ENCODE results near the gene MORN1.
A peak's percentile ranks its signal among the peaks of the same experiment; 100 is the strongest.

Gene MORN1

DNA sequence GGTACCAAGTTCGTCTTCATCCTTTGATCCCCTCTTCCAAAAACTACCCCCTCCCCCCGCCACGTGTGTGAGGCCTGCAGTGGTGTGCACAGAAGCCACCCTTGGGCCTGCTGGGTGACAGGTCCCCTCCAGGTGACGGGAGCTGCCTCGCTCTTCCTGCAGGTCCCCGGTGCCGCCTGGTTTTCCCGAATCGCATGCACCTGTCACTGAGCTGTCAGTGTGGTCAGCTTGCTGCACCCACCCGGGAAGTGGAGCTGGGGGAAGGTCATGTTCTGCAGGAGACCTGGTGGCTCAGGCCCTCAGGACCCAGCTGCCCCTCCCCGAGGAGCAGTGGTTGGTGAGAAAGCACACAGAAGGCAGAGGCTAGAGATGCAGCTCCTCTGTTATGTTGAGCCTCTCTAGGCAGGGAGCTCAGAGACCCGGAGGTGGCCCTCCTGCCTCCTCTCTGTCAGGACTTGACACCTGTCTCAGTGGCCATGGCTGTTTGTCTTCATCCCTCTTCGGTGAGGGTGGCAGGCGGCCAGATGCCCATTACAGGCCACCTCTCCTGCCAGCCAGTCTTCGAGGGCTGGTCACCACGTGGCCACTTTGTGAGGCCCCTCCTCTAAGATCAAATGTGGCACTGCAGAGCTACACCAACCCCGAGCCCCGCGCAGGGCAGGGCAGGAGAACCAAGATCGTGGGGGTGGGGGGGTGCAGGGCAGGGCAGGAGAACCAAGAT, 102.4 kb downstream of the MORN1 start:
- no peak for DNase-seq (ENCODE audit: low read depth)
- H3K4me3 ChIP-seq (ENCODE audit: low read depth, low read length) = no peak overlapping the region

DNA sequence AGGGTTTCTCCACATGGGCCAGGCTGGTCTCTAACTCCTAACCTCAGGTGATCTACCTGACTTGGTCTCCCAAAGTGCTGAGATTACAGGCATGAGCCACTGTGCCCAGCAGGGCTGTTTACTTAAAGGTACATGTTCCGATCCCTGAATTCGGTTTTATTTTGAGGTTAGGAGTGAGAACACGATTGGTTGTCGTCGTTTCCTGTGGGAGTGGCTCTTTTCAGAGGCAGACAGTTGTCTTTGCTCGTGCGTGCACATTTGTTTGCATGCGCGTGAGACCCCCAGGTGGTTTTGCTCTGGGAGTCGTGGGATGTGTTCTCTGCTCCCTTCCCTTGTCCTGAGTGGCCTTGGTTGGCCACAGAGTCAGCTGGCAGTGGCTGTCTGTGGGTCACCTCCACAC, 103.0 kb downstream of the MORN1 start:
- DNase-seq (ENCODE audit: low read depth) = no peak
- H3K4me3 ChIP-seq (ENCODE audit: low read depth, low read length) = no peak overlapping the region

DNA sequence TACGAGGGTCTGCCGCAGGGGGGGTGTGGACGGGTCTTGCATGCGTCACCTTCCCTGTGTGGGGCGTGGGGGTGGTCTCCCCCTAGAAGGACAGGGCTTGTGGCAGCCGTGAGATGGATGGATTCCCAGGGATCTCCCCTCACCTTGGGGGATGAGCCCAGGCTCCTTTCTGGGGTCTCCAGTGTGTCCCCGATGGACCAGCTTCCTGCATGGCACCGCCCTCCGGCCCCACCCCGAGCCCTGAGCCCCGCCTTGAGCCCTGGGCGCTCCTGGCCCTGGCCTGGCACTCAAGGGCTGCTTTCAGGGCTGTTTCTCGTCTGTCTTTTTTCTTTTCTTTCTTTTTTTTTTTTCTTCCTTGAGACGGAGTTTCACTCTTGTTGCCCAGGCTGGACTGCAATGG, 103.7 kb downstream of the MORN1 start:
- no peak for DNase-seq (ENCODE audit: low read depth)
- H3K4me3 ChIP-seq (ENCODE audit: low read depth, low read length) = no peak overlapping the region

DNA sequence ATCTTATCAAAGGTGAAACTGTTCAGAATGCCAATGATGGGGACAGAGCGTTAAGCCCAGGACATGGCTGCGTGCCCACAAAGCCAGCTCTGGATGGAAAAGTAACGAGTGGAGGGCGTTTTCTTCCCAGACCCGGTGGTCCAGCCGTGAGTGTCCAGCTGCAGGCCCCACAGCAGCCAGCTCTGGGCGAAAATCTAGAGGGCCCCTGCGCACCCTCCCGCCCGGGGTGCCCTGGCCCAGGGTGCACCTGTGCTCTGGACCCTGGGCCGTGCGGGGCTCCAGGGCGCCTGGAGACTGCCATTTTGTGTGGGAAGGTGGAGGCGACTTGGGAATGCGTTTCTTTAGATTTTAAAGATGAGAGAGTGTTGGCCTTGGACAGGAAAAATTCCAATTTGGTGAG, 104.4 kb downstream of the MORN1 start:
- no peak overlapping the region for H3K4me3 ChIP-seq (ENCODE audit: low read depth, low read length)
- no peak for DNase-seq (ENCODE audit: low read depth)

DNA sequence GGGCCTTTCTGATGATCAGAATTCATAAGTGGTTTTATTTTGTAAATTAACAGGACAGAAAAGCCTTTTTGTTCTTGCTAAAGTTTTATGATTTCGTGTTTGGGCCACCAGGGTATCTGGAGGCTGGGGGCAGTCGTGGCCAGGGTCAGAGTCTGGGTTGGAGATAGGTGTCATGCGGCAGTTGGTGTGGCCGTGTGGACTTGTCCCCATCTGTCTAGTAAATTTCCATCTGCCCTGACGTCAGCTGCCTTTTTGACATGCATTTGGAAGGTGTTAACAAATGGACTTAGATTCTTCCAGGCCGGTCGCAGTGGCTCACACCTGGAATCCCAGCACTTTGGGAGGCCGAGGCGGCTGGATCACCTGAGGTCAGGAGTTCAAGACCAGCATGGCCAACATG, 106.4 kb downstream of the MORN1 start:
- no peak for DNase-seq (ENCODE audit: low read depth)
- H3K4me3 ChIP-seq (ENCODE audit: low read depth, low read length) = no peak overlapping the region

DNA sequence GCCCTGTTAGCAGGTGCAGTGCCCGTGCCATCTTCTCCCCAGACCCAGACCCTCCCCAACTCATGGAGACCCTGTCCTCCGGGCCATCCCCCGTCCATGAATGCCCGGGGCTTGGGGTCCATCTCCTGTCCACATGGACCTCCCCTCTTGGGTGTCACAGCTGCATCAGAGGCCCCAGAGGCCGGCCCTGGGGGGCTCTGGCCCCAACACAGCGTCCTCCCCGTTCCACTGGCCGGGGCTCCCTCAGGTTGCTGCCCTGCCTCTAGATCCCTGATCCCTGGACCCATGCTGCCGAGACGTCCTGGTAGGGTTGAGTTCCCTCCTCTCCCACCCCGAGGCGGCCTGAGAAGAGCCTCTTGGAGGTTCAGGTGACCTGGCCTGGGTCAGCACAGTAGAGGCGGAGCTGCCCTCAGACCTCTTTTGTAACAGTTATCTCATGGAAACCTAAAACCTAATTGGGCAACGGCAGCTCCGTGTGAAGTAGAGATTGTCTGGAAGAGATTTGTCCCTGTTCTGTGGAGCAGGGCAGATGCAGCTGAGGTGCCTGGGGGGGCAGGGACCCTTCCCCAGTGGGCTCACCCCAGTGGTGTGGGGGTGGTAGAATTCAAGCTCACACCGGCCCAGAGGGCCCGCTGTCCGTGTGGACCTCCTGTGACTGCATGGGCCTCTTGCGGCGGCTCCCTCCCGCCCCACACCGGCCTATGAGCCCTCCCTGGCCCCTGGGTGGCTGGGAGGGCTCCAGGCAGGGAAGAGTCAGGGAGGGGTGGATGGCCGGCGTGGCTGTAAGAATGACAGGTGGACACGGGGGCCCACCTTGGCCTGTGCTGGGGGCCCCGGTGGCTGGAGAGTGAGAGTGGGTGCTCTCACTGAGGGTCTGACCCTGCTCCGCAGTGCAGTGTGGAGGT, 107.1 kb downstream of the MORN1 start:
- DNase-seq (ENCODE audit: low read depth) = no peak
- no peak overlapping the region for H3K4me3 ChIP-seq (ENCODE audit: low read depth, low read length)

DNA sequence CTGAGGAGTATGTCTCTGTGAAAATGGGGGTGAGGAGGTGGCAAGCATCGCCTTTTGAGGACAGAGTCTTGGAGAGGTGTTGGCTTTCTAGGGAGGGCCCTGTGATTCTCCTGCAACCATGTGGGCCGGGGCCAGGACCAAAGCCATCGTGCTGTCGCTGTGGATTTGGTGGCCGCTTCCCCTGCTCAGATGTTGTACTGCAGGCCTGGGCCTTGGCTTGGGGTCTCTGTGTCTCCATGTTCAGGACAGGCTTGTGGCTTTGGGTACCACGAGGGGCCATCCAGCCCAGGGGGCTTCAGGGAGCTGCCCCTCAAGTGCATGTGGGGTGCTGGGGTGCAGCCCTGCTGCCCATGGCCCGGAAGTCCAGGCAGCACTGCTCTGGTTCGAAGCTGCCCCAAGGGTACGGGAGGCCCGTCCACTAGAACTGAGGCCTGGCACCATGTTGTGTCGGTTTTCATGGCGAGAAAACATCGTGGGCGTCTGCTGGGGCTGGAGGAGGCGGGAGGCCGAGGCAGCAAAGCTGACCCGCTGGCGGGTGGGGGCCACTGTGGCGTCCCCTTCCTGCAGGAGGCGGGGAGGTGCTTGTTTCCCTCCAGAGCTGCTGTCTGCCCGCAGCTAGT, 107.9 kb downstream of the MORN1 start:
- DNase-seq (ENCODE audit: low read depth) = no peak
- H3K4me3 ChIP-seq (ENCODE audit: low read depth, low read length) = no peak overlapping the region

DNA sequence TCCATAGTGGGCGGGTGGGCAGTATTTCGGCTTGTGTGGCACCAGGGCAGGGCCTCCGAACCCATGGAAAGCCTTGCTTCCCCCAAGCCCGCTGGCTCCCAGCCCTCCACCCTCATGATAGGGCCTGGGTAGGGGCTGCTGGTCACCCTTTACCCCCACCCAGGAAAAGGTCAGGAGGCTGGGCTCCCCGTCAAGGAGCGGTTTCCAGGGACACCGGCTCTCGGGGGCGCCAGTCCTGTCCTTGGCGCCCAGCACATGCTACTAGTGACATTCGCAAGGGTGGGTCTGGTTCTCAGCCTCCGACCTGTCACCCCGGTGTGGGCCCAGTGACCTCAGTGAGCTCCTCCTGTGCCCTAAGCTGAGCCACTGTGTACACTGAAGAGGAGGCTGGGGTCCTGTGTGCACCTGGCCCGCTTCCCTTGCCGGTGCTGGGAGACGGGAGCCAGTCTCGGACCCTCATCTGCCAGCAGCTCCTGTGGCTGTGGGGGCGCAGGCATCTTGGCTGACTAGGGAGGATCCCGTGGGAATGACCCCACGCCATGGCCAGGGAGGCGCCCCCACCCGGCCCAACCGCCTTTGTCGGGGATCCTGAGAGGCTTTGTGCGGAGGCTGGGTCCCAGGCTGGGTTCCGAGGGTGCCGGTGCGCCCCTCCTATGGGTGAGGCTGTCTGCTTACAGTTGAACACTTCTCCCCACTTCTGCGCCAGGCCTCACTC, 108.6 kb downstream of the MORN1 start:
- H3K4me3 ChIP-seq (ENCODE audit: low read depth, low read length) = no peak overlapping the region
- DNase-seq (ENCODE audit: low read depth) = no peak

DNA sequence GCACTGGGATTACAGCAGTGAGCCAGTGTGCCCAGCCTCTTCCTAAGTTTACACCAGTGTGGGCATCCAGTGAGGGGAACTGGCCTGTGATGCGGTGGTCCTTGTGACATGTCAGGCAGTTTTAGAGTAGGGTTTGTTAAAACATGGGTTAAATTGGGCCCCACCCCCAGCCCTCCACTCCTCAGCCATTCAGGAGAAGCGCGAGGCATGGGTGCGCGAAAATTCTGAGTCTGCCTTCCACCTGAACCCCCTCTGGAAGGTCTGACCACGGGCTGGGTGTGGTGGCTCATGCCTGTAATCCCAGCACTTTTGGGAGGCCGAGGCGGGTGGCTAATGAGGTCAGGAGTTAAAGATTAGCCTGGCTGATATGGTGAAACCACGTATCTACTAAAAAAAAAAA, 111.5 kb downstream of the MORN1 start:
- no peak for DNase-seq (ENCODE audit: low read depth)
- H3K4me3 ChIP-seq (ENCODE audit: low read depth, low read length) = no peak overlapping the region

DNA sequence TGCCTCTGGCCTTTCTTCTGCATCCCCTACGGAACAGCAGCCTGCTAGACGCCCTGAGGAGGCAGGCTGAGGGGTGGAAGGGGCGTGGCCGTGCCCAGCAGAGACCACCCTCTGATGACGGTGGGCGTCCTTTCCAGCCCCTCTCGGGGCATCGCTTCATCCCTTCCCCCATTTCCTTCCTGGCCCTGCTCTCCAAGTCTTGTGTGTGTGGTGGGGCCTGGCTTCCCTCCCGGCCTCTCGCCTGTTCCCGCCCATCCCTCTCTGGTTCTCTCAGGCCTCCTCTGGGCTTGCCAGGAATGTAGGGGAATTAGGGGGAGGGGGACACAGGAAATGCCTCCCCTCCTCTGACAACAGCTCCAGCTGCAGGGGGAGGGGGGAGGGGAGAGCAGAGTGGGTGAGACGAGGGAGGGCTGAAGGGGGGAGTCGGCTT, 112.1 kb downstream of the MORN1 start:
- DNase-seq (ENCODE audit: low read depth) = peak; percentile 91
- no peak overlapping the region for H3K4me3 ChIP-seq (ENCODE audit: low read depth, low read length)

DNA sequence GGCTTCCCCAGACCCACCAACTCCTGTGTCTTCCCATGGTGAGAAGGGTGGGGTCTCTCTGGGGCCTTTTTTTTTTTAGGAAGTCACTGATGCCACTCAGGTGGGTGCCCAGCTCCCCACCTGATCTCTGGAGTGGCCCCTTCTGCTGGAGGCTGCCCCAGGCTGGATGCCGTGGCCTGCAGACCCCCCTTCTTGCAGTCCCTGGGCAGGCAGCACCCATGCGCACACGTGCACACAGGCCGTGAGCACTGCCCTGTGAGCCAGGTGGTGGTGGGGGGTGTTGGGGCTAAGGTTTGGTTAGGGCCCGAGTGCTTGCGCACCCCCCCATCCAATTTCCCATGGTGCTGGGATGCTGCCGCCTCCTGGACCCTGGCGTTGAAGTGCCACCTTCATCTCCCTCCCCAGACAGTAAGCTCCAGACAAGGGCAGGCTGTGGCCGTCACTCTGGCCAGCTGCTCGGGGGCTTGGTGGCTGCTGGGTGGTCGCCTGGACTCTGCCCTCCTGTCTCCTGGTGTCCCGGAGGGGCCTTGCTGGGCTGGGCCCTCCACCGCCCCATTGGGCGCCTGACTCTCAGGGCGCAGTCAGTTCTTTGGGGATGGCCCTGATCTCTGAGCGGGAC, 112.7 kb downstream of the MORN1 start:
- H3K4me3 ChIP-seq (ENCODE audit: low read depth, low read length) = no peak overlapping the region
- DNase-seq (ENCODE audit: low read depth) = no peak

DNA sequence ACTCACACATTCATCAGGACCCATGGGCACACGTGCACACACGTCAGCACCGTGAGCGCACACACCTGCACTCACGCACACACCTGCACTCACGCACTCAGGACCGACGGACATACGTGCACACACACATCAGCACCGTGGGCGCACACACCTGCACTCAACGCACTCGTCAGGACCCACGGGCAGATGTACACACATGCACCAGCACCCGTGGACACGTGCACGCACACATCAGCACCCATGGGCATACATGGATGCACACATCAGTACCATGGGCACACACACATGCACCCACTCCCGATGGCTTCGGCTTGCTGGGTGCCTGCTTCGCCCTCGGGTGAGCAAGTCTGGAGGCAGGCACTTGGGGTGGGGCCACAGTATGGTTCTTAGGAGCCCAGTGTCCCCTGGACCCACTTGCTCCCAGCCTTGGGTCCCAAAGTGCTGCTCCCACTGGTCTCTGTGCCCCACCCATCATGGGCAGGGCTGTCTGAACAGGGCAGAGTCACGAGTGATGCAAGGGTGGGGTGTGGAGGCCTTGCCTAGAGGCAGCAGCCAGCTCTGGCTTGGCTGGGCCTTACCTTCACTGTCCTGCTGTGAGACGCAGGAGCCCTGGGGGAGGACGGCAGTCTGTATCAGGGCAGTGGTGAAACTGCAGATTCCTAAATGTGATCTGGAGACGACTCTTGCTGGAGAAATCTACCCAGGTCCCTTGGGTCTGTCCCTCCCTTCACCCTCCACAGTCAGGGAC, 113.4 kb downstream of the MORN1 start:
- no peak for DNase-seq (ENCODE audit: low read depth)
- H3K4me3 ChIP-seq (ENCODE audit: low read depth, low read length) = no peak overlapping the region

DNA sequence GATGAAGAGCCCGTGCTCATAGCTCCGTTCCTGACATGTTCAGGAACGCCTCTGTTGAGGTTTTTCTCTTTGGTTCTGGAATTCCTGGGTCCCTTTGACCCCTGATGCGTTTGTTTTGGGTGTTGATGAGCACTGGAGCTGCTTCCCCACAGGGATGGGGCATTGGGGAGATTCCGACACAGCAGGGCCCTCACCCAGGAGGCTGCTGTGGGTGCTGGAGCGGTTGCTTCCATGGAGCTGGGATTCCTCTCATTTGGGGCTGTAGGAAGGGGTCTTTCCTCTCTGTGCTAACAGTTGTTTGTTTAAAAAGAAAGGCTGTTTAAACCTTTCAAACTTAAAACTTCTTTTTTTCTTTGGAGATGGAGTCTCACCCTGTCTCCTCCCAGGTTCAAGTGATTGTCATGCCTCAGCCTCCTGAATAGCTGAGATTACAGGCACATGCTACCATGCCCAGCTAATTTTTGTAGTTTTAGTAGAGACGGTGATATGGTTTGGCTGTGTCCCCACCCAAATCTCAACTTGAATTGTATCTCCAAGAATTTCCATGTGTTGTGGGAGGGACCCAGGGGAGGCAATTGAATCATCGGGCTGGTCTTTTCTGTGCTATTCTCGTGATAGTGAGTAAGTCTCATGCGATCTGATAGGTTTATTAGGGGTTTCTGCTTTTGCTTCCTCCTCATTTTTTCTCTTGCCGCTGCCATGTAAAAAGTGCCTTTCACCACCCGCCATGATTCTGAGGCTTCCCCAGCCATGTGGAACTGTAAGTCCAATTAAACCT, 114.4 kb downstream of the MORN1 start:
- H3K4me3 ChIP-seq (ENCODE audit: low read depth, low read length) = no peak overlapping the region
- no peak for DNase-seq (ENCODE audit: low read depth)

DNA sequence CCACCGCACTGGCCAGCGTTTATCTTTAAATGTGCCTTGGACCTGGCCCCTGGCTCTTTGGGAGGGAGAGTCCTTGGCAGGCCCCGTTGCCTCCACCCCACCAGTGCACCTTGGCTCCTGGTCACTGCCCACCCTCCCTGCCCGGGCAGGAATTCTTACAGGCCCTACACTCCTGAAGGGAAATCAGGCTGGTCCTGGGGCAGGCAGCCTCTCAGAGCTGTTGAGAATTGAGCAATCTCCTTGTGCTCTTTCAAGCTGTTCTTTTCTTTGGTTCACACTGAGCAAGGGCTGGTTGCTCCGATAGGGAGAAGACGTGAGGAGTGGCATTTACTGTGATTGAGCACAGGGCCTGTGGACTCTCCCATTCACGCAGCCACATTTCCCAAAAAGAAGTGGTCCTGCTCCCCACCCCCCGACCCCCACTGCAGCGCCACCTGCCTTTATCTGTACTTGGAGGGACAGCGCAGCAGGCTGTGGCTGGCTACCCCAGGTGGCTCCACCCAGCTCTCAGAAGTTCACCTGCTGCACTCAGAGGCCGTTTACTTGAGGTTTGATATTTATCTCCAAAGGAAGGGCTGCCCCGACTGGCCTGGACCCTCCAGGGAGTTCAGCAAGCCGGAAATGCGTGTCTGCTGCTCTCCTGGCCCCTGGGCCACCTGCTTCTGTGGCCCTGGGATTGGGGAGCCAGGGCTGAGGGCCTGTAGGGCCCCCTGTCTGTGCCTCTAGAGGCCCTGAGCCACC, 115.4 kb downstream of the MORN1 start:
- DNase-seq (ENCODE audit: low read depth) = no peak
- H3K4me3 ChIP-seq (ENCODE audit: low read depth, low read length) = no peak overlapping the region

DNA sequence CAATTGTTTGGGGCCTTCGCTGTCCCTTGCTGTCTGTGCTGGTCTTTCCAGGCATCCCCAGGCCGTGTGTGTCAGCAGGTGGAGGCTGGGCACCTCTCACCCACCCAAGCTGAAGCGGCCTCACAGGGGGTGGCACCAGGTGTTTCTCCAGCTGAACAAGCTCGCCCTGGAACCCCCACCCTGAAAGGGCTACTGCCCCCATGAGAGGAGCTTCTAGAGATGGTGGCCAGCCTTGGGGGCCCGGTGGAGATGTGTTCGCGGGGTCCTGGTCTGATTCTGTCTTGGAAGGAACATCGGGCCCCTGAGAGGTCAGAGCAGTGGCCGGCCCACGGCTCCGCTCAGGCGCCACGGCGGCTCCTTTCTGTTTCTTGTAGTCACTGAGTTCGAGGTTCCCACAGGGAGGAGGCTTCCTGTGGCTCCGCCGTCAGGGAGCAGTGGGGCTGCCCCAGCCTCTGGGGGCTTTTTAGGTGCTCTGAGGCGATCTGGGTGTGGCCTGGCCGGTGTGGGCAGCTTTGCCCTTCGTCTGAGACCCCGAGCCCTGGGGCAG, 116.4 kb downstream of the MORN1 start:
- DNase-seq (ENCODE audit: low read depth) = no peak

DNA sequence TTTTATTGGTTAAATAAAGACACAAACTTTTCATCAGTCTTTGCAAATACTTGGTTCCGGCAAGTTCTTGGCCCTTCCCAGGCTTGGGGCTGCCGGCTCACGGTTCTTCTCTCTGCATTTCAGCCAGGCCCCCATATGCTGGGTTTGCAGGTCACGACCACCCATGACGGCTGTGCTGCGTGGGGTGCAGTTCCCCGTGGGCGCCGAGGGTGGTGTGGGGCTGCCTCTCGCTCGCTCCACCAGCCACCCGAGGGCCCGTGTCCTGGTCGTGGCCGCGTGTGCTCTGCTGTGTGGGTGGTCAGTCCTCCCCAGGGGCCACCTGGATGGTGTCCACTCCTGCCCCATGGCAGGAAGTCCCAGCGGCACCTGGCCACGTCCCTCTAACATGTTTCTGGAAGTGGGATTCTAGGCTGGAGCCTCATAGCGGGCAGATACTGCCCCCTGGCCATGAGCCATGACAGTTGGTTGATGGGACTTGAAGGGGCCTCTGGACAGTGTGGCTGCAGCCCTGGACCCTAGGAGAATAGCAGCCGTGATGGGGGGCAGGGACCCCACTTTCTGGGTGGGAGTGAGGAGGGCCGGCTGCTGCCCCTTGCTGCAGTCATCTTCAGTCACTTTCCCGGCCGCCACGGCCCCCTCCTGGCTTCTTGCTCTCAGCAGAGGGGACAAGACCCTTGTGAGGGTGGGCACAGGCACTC, 117.0 kb downstream of the MORN1 start:
- H3K4me3 ChIP-seq (ENCODE audit: low read depth, low read length) = no peak overlapping the region
- DNase-seq (ENCODE audit: low read depth) = no peak

More for the DNA sequence above, 116.4 kb downstream of the MORN1 start:
- H3K4me3 ChIP-seq (ENCODE audit: low read depth, low read length) = no peak overlapping the region

Measured in skeletal muscle cell (primary cell).